ENCODE data around the gene ARL9.

ARL9 gene

DNA sequence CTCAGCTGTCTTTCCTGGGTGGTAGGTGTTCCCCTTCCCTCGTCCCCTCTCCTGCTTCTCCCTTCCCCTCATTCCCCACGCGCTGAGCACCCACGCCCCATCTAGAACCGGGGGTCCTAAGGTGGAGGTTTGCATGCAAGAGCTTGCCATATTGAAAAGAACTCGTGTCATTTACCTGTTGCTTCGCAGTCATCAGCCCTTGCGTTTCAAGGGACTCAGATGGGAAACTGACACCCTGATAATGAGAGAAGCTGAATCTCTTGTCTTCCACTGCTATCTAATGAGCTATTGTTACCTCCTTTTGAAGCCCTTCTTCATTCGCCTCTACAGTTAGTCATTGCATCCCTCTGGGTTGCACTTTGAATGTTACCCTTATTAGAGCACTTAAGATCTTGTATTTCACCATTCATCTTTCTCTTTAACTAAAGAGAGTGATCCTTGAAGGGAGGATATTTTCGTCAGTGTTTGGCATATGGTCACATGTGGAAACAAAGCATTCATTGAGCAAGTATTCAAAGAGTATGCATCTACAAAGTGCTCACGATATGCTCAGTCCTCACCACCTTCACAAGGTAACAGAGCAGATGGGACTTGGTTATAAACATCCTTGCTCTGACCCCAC, 25.7 kb downstream of the ARL9 start:
- no peak for DNase-seq (ENCODE audit: low read depth)
- peak overlapping the region; percentile 42 for H3K4me3 ChIP-seq (ENCODE audit: control insufficient read depth, low read depth, low read length)
- TF ChIP-seq, protein P1, sequence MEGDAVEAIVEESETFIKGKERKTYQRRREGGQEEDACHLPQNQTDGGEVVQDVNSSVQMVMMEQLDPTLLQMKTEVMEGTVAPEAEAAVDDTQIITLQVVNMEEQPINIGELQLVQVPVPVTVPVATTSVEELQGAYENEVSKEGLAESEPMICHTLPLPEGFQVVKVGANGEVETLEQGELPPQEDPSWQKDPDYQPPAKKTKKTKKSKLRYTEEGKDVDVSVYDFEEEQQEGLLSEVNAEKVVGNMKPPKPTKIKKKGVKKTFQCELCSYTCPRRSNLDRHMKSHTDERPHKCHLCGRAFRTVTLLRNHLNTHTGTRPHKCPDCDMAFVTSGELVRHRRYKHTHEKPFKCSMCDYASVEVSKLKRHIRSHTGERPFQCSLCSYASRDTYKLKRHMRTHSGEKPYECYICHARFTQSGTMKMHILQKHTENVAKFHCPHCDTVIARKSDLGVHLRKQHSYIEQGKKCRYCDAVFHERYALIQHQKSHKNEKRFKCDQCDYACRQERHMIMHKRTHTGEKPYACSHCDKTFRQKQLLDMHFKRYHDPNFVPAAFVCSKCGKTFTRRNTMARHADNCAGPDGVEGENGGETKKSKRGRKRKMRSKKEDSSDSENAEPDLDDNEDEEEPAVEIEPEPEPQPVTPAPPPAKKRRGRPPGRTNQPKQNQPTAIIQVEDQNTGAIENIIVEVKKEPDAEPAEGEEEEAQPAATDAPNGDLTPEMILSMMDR (IDR thresholded peaks at IDR 0.05; ENCODE audit: control insufficient read depth, insufficient read depth, low read depth, low read length, missing control alignments), result no peak

DNA sequence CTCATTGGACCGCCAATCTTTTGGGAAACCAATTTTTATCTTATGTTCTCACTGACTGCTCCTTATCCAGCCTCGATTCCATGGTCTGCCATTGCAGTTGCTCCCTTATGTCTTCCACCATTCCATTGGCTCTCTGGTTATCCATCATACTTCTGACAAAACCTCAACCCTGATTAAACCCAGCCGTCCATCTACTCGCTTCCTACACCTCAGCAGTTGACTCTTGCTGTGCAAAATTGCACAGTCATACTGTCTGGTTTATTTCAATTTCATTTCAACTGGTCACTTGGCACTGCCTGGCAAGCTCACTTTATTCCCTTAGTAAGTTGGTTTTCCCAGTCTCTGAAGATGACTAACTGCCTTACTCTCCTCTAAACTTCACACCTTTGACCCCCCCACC, 26.2 kb downstream of the ARL9 start:
- TF ChIP-seq, protein P1 (IDR thresholded peaks at IDR 0.05; ENCODE audit: control insufficient read depth, insufficient read depth, low read depth, low read length, missing control alignments), result no peak
- DNase-seq (ENCODE audit: low read depth), result no peak
- H3K4me3 ChIP-seq (ENCODE audit: control insufficient read depth, low read depth, low read length), result no peak overlapping the region

DNA sequence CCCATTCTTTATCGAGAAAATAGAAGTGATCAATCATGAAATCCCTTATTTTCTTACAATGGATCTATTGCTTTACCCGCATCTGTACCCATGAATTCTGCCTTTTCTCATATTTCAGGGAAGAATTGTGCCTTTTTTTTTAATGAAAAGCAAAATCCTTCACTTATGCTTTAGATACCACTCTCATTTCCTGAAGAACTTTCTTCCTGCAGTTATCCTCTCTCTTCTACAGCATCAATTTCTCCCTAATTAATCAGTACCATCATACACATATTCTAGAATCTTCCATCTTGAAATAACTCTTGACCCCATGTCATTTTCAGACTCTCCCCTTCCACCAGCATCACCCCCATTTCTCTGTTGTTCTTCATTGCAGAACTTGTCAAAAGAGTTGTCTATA, 26.6 kb downstream of the ARL9 start:
- no peak overlapping the region for H3K4me3 ChIP-seq (ENCODE audit: control insufficient read depth, low read depth, low read length)
- TF ChIP-seq, protein P1 (IDR thresholded peaks at IDR 0.05; ENCODE audit: control insufficient read depth, insufficient read depth, low read depth, low read length, missing control alignments), result no peak
- DNase-seq (ENCODE audit: low read depth), result no peak

DNA sequence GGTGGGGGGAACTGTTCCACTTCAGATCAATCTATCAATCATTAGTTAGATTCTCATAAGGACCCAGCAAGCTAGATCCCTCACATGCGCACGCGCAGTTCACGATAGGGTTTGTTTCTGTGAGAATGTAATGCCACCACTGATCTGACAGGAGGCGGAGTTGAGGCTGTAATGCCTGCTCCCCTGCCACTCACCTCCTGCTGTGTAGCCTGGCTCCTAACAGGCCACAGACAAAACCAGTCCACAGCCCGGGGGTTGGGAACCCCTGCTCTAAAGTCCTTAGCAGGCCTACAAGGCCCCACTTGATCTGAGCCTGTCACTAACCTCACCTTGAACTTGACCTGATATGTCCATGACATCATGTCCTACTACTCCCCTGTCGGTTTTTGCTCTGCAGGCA, 30.3 kb downstream of the ARL9 start:
- no peak for DNase-seq (ENCODE audit: low read depth)
- TF ChIP-seq, protein P1 (IDR thresholded peaks at IDR 0.05; ENCODE audit: control insufficient read depth, insufficient read depth, low read depth, low read length, missing control alignments), result no peak
- H3K4me3 ChIP-seq (ENCODE audit: control insufficient read depth, low read depth, low read length), result no peak overlapping the region

DNA sequence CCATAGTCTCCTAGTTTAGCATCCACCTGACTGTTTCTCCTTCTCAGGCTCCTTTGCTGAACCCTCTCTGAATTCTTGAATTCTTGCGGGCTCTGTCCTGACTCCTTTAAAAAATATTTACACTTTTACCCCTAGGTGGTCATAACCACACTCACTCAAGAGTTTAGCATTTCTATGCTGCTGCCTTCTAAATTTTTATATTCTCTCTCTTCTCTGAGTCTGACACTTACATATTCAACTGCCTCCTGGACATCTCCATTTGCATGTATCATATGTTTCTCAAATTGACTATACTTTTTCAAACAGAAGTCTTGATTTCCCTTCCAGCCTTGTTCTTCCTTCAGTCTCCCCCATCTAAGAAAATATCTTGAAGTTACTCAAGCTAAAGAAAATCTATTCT, 31.6 kb downstream of the ARL9 start:
- no peak for DNase-seq (ENCODE audit: low read depth)
- TF ChIP-seq, protein P1 (IDR thresholded peaks at IDR 0.05; ENCODE audit: control insufficient read depth, insufficient read depth, low read depth, low read length, missing control alignments), result no peak
- H3K4me3 ChIP-seq (ENCODE audit: control insufficient read depth, low read depth, low read length), result no peak overlapping the region

DNA sequence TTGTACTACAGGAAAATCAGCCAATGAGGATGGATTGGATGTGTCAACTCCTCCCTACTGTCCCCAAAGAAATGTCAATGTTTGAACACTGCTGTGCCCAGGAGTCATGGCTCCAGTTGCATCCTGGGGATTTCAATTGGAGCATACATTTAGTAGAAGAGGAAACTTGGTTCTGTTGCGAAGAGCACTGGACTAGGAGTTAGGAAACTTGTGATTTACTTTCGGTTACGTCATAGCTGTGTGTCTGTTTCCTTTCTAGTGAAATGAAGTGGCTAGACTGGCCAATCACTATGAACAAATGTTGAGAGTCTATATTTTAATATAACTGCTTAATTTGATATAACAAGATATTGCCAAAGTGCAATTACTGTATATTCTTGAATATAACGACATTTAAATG, 35.2 kb downstream of the ARL9 start:
- TF ChIP-seq, protein P1 (IDR thresholded peaks at IDR 0.05; ENCODE audit: control insufficient read depth, insufficient read depth, low read depth, low read length, missing control alignments), result no peak
- no peak overlapping the region for H3K4me3 ChIP-seq (ENCODE audit: control insufficient read depth, low read depth, low read length)
- DNase-seq (ENCODE audit: low read depth), result no peak

Measured in AG09309 (cell line).